ENCODE data around the gene EFNA3. TPM values are rescaled to one million over a fixed set of nuclear protein-coding genes. Genes with fewer than 3 reads are reported as not detected.
A peak's percentile ranks its signal among the peaks of the same experiment; 100 is the strongest.

EFNA3 gene
- total and polyA plus RNA-seq, 9 of the 15 experiments (the other 6 are each of a cell fraction or from before 2014, with no cell fraction given): 0.59 to 7.9 (median 4.7) TPM

GRCh38 chr1:155134880-155135414 is 56.3 kb downstream of the EFNA3 start (continued):
- TF ChIP-seq XRCC4 (IDR thresholded peaks at IDR 0.05; ENCODE audit: extremely low read depth, insufficient read depth, insufficient read length): no peak
- no peak for TF ChIP-seq RBBP5 (IDR thresholded peaks at IDR 0.05; ENCODE audit: borderline replicate concordance, insufficient read depth, low read length, poor library complexity, severe bottlenecking)
- TF ChIP-seq ZFPM2 (CRISPR knock-in tag; IDR thresholded peaks at IDR 0.05): no peak
- TF ChIP-seq ZNF589 (CRISPR knock-in tag; IDR thresholded peaks at IDR 0.05; ENCODE audit: low read depth): no peak; the same call in 1 of the 2 replicates
- no peak for TF ChIP-seq NR2C1 (IDR thresholded peaks at IDR 0.05)
- TF ChIP-seq NR2C1 (tag; IDR thresholded peaks at IDR 0.05): no peak
- no peak for TF ChIP-seq ZNF583 (CRISPR knock-in tag; IDR thresholded peaks at IDR 0.05)
- no peak for TF ChIP-seq RFX1 (IDR thresholded peaks at IDR 0.05)
- no peak for TF ChIP-seq ZNF551 (CRISPR knock-in tag; IDR thresholded peaks at IDR 0.05)
- no peak for TF ChIP-seq BACH1 (tag; IDR thresholded peaks at IDR 0.05)
- TF ChIP-seq ZNF3 (CRISPR knock-in tag; IDR thresholded peaks at IDR 0.05): no peak
- TF ChIP-seq SREBF1 (IDR thresholded peaks at IDR 0.05; ENCODE audit: borderline replicate concordance, low read depth, low read length): no peak
- TF ChIP-seq ZNF586 (CRISPR knock-in tag; conservative IDR thresholded peaks at IDR 0.05): no peak
- TF ChIP-seq ZBTB17 (CRISPR knock-in tag; IDR thresholded peaks at IDR 0.05): 0 out of 2 replicates have a peak, but pooled peaks have one; percentile 33
- no peak for TF ChIP-seq TARDBP (IDR thresholded peaks at IDR 0.05)
- no peak for TF ChIP-seq TAF7 (tag; IDR thresholded peaks at IDR 0.05)
- no peak for TF ChIP-seq ZNF253 (CRISPR knock-in tag; conservative IDR thresholded peaks at IDR 0.05)
- no peak for TF ChIP-seq NR4A1 (CRISPR knock-in tag; IDR thresholded peaks at IDR 0.05)
- TF ChIP-seq NR4A1 (tag; IDR thresholded peaks at IDR 0.05): no peak
- TF ChIP-seq ZMIZ1 (IDR thresholded peaks at IDR 0.05; ENCODE audit: low read depth in 2 of 2, low read length in 2 of 2): no peak
- TF ChIP-seq, protein P1, sequence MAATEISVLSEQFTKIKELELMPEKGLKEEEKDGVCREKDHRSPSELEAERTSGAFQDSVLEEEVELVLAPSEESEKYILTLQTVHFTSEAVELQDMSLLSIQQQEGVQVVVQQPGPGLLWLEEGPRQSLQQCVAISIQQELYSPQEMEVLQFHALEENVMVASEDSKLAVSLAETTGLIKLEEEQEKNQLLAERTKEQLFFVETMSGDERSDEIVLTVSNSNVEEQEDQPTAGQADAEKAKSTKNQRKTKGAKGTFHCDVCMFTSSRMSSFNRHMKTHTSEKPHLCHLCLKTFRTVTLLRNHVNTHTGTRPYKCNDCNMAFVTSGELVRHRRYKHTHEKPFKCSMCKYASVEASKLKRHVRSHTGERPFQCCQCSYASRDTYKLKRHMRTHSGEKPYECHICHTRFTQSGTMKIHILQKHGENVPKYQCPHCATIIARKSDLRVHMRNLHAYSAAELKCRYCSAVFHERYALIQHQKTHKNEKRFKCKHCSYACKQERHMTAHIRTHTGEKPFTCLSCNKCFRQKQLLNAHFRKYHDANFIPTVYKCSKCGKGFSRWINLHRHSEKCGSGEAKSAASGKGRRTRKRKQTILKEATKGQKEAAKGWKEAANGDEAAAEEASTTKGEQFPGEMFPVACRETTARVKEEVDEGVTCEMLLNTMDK (IDR thresholded peaks at IDR 0.05; ENCODE audit: borderline replicate concordance, insufficient read depth, low read depth, low read length, poor library complexity, severe bottlenecking): no peak
- TF ChIP-seq, protein P2, sequence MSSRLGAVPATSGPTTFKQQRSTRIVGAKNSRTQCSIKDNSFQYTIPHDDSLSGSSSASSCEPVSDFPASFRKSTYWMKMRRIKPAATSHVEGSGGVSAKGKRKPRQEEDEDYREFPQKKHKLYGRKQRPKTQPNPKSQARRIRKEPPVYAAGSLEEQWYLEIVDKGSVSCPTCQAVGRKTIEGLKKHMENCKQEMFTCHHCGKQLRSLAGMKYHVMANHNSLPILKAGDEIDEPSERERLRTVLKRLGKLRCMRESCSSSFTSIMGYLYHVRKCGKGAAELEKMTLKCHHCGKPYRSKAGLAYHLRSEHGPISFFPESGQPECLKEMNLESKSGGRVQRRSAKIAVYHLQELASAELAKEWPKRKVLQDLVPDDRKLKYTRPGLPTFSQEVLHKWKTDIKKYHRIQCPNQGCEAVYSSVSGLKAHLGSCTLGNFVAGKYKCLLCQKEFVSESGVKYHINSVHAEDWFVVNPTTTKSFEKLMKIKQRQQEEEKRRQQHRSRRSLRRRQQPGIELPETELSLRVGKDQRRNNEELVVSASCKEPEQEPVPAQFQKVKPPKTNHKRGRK (tag; IDR thresholded peaks at IDR 0.05): no peak
- TF ChIP-seq NCOA6 (IDR thresholded peaks at IDR 0.05): no peak
- TF ChIP-seq ETS2 (tag; IDR thresholded peaks at IDR 0.05; ENCODE audit: borderline replicate concordance, poor library complexity, severe bottlenecking): no peak
